Iris pigment epithelial cell (primary cell): ENCODE data around the gene KCNT2.
A peak's percentile ranks its signal among the peaks of the same experiment; 100 is the strongest.

Experiments
- DNase-seq: peaks from one replicate; pipeline ENCODE4 v3.0.0-alpha.2; 2011; ENCODE audit warnings: low read depth

KCNT2 gene

GRCh38 chr1:196196486-196196885 is 411.8 kb downstream of the KCNT2 start:
- no peak for DNase-seq

GRCh38 chr1:196193896-196194559 is 414.2 kb downstream of the KCNT2 start:
- DNase-seq, result peak; percentile 60

GRCh38 chr1:196183941-196184340 is 424.3 kb downstream of the KCNT2 start:
- peak; percentile 5 for DNase-seq

GRCh38 chr1:196181594-196181878 is 426.7 kb downstream of the KCNT2 start:
- no peak for DNase-seq

GRCh38 chr1:196180847-196181593 is 427.2 kb downstream of the KCNT2 start:
- peak; percentile 97 for DNase-seq

- no peak for DNase-seq
Observed at GRCh38 chr1:196178083-196178635, 430.1 kb downstream of the KCNT2 start.
